SK-N-SH treated with all-trans-retinoic acid at 6 μM for 48 hours (cell line): ENCODE measurements around the gene ZMIZ1.

Experiments
- ATAC-seq: fragments of 200-7000 bp; cut with Tn5 transposase; 3 replicates; pipeline ENCODE4 v1.9.1; 2020; ENCODE audit warnings: mild to moderate bottlenecking, moderate library complexity
- ARNTL ChIP-seq: fragments of 450-650 bp; formaldehyde crosslinking; IDR thresholded peaks from 2 replicates; pipeline ENCODE4 v1.5.0; 2020; ENCODE audit warnings: low read depth, mild to moderate bottlenecking, moderate library complexity, borderline replicate concordance
- BACH2 ChIP-seq: fragments of 250-450 bp; sonication (Bioruptor Pico); IDR thresholded peaks from 2 replicates; pipeline ENCODE4 v1.9.0; 2021; ENCODE audit warnings: mild to moderate bottlenecking, borderline replicate concordance
- CSDC2 ChIP-seq: fragments of 250-450 bp; sonication (Bioruptor Pico); IDR thresholded peaks from 2 replicates; pipeline ENCODE4 v1.5.0; 2020; ENCODE audit warnings: mild to moderate bottlenecking, moderate library complexity
- CSRNP3 ChIP-seq: fragments of 250-450 bp; sonication (Bioruptor Pico); IDR thresholded peaks from 2 replicates; pipeline ENCODE4 v1.5.1; 2021; ENCODE audit warnings: mild to moderate bottlenecking, moderate library complexity
- ESRRG ChIP-seq: fragments of 250-450 bp; sonication (Bioruptor Pico); IDR thresholded peaks from 2 replicates; pipeline ENCODE4 v1.6.1; 2021; ENCODE audit warnings: mild to moderate bottlenecking
- GLIS3 ChIP-seq: fragments of 250-450 bp; sonication (Bioruptor Pico); IDR thresholded peaks from 2 replicates; pipeline ENCODE4 v1.5.0; 2020; ENCODE audit warnings: mild to moderate bottlenecking, moderate library complexity
- PPARA ChIP-seq: fragments of 250-450 bp; sonication (Bioruptor Pico); IDR thresholded peaks from 2 replicates; pipeline ENCODE4 v1.5.0; 2020; ENCODE audit warnings: mild to moderate bottlenecking, borderline replicate concordance
- RARB ChIP-seq: fragments of 250-450 bp; sonication (Bioruptor Pico); IDR thresholded peaks from 2 replicates; pipeline ENCODE4 v1.8.0; 2021; ENCODE audit warnings: mild to moderate bottlenecking, moderate library complexity
- SNAI2 ChIP-seq: fragments of 250-450 bp; sonication (Bioruptor Pico); IDR thresholded peaks from 2 replicates; pipeline ENCODE4 v1.5.0; 2020; ENCODE audit warnings: mild to moderate bottlenecking, moderate library complexity
- TCF4 ChIP-seq: fragments of 250-450 bp; sonication (Bioruptor Pico); IDR thresholded peaks from 2 replicates; pipeline ENCODE4 v1.8.0; 2021; ENCODE audit warnings: mild to moderate bottlenecking, moderate library complexity, borderline replicate concordance
- TOX ChIP-seq: fragments of 250-450 bp; sonication (Bioruptor Pico); IDR thresholded peaks from 2 replicates; pipeline ENCODE4 v1.8.0; 2021; ENCODE audit warnings: mild to moderate bottlenecking, moderate library complexity, borderline replicate concordance
- TSHZ2 ChIP-seq: fragments of 250-450 bp; sonication (Bioruptor Pico); IDR thresholded peaks from 2 replicates; pipeline ENCODE4 v1.5.0; 2020; ENCODE audit warnings: mild to moderate bottlenecking, moderate library complexity
- ZC3H10 ChIP-seq: fragments of 250-450 bp; sonication (Bioruptor Pico); IDR thresholded peaks from 2 replicates; pipeline ENCODE4 v1.5.1; 2021; ENCODE audit warnings: mild to moderate bottlenecking, moderate library complexity
- ZFP3 ChIP-seq: fragments of 250-450 bp; sonication (Bioruptor Pico); IDR thresholded peaks from 2 replicates; pipeline ENCODE4 v1.5.0; 2020; ENCODE audit warnings: mild to moderate bottlenecking, moderate library complexity
- ZFP30 ChIP-seq: fragments of 450-650 bp; formaldehyde crosslinking; IDR thresholded peaks from 2 replicates; pipeline ENCODE4 v1.5.0; 2022; ENCODE audit warnings: mild to moderate bottlenecking, moderate library complexity
- ZNF565 ChIP-seq: fragments of 450-650 bp; formaldehyde crosslinking; conservative IDR thresholded peaks from 2 replicates; pipeline ENCODE4 v1.5.0; 2020; ENCODE audit warnings: low read depth, mild to moderate bottlenecking, moderate library complexity
- ZNF70 ChIP-seq: fragments of 450-650 bp; formaldehyde crosslinking; IDR thresholded peaks from 2 replicates; pipeline ENCODE4 v1.5.0; 2020; ENCODE audit warnings: mild to moderate bottlenecking, moderate library complexity
- ZNF8 ChIP-seq: fragments of 450-650 bp; formaldehyde crosslinking; IDR thresholded peaks from 2 replicates; pipeline ENCODE4 v1.5.0; 2020; ENCODE audit warnings: mild to moderate bottlenecking, moderate library complexity
- TF ChIP-seq, protein P1 (sequence below): fragments of 250-450 bp; sonication (Bioruptor Pico); IDR thresholded peaks from 2 replicates; pipeline ENCODE4 v1.5.1; 2020; ENCODE audit warnings: low read depth, mild to moderate bottlenecking, moderate library complexity
- TF ChIP-seq, protein P2 (sequence below): fragments of 250-450 bp; sonication (Bioruptor Pico); IDR thresholded peaks from 2 replicates; pipeline ENCODE4 v1.8.0; 2021; ENCODE audit warnings: low read depth, mild to moderate bottlenecking, moderate library complexity, borderline replicate concordance

The ZMIZ1 gene

GRCh38 chr10:79185796-79186374, 117.1 kb downstream of the ZMIZ1 start:
- no peak for ATAC-seq
- TF ChIP-seq ZC3H10 (CRISPR knock-in tag) (no peak), TCF4 (CRISPR knock-in tag) (no peak), ARNTL (CRISPR knock-in tag) (no peak), SNAI2 (CRISPR knock-in tag) (no peak), TOX (CRISPR knock-in tag) (no peak)
- TF ChIP-seq, protein P1, sequence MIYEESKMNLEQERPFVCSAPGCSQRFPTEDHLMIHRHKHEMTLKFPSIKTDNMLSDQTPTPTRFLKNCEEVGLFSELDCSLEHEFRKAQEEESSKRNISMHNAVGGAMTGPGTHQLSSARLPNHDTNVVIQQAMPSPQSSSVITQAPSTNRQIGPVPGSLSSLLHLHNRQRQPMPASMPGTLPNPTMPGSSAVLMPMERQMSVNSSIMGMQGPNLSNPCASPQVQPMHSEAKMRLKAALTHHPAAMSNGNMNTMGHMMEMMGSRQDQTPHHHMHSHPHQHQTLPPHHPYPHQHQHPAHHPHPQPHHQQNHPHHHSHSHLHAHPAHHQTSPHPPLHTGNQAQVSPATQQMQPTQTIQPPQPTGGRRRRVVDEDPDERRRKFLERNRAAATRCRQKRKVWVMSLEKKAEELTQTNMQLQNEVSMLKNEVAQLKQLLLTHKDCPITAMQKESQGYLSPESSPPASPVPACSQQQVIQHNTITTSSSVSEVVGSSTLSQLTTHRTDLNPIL (CRISPR knock-in tag): no peak

GRCh38 chr10:79186486-79187120, 117.8 kb downstream of the ZMIZ1 start:
- ATAC-seq: no peak
- TF ChIP-seq CSDC2 (CRISPR knock-in tag): no peak
- TF ChIP-seq ZNF8 (CRISPR knock-in tag): no peak
- TF ChIP-seq ZC3H10 (CRISPR knock-in tag): no peak
- no peak for TF ChIP-seq BACH2 (CRISPR knock-in tag)
- TF ChIP-seq ZNF70 (CRISPR knock-in tag): no peak
- no peak for TF ChIP-seq GLIS3
- no peak for TF ChIP-seq ARNTL (CRISPR knock-in tag)
- no peak for TF ChIP-seq SNAI2 (CRISPR knock-in tag)
- TF ChIP-seq, protein P2, sequence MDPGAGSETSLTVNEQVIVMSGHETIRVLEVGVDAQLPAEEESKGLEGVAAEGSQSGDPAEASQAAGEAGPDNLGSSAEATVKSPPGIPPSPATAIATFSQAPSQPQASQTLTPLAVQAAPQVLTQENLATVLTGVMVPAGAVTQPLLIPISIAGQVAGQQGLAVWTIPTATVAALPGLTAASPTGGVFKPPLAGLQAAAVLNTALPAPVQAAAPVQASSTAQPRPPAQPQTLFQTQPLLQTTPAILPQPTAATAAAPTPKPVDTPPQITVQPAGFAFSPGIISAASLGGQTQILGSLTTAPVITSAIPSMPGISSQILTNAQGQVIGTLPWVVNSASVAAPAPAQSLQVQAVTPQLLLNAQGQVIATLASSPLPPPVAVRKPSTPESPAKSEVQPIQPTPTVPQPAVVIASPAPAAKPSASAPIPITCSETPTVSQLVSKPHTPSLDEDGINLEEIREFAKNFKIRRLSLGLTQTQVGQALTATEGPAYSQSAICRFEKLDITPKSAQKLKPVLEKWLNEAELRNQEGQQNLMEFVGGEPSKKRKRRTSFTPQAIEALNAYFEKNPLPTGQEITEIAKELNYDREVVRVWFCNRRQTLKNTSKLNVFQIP (CRISPR knock-in tag): no peak
- TF ChIP-seq ZFP3 (CRISPR knock-in tag): no peak
- no peak for TF ChIP-seq ZNF565 (CRISPR knock-in tag)
- TF ChIP-seq TCF4 (CRISPR knock-in tag): no peak
- TF ChIP-seq ZFP30 (CRISPR knock-in tag): no peak
- TF ChIP-seq RARB (CRISPR knock-in tag): no peak
- TF ChIP-seq TSHZ2 (CRISPR knock-in tag): no peak
- no peak for TF ChIP-seq PPARA (CRISPR knock-in tag)

DNA sequence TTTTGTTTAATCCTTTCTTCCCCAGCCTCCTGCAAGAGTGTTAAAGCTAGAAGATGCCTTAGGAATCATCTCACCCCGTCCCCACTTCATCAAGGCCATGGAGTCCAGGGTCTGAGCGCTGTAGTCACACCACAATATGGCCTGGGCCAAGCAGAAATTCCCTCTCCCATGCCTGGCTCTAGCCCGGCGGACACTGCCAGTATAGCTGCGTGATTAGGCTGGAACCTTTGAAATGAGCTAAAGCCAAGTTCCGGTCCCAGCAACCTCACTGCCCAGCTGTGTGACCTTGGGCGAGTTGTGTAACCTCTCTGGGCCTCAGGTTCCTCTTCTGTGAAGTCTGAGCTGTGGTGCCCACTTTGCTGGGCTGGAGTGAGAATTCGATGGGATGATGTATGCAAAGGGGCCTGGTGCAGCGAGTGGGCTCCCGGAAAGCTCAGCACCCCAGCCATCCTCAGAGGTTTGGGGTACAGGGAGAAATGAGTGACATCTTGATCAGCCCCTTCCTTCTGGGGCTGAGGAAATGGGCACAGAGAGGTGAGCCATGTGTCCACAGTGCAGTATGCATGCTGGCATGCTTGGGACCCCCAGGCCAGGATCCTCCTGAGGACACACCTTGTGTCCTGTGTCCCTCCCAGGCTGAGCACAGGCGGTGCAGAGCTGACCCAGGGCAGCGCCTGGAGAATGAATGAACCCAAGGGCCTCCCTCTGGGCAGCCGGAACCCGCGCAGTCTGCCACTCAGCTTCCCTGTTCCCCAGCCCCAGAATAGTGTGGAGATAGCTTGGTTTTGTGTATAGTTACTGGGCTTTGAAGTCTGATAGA, 118.6 kb downstream of the ZMIZ1 start:
- no peak for TF ChIP-seq ZFP3 (CRISPR knock-in tag)
- TF ChIP-seq TSHZ2 (CRISPR knock-in tag): no peak
- no peak for TF ChIP-seq ESRRG (CRISPR knock-in tag)
- TF ChIP-seq CSDC2 (CRISPR knock-in tag): no peak
- TF ChIP-seq ZNF70 (CRISPR knock-in tag): no peak
- no peak for TF ChIP-seq ARNTL (CRISPR knock-in tag)
- no peak for TF ChIP-seq ZNF565 (CRISPR knock-in tag)
- TF ChIP-seq RARB (CRISPR knock-in tag): no peak
- no peak for TF ChIP-seq ZNF8 (CRISPR knock-in tag)
- no peak for TF ChIP-seq CSRNP3
- ATAC-seq: no peak
